Measurements from ENCODE around the gene RFX4. TPM values are rescaled to one million over a fixed set of nuclear protein-coding genes. Genes with fewer than 3 reads are reported as not detected.

Gene RFX4
- total and polyA plus RNA-seq, 3 donors from 2014 or later: 52.7 to 217 (median 86.4) TPM

GRCh38 chr12:106679574-106679973 is 96.8 kb downstream of the RFX4 start:
- intact Hi-C loops (cut with DNase I; ENCODE audit: low total_unique reads): no loop called here
- Histone ChIP-seq H3K9me3 (no peaks in the 10 kb centered on the region), H3K27ac (no peak overlapping the region), H3K4me1 (no peaks in the 10 kb centered on the region), H3K36me3 (ENCODE audit: low read depth, missing control alignments) (no peaks in the 10 kb centered on the region), H3K4me3 (no peak overlapping the region), H3K27me3 (no peaks in the 10 kb centered on the region)
- 79 to 88% methylated on average over 1 of the region's 1 CpG for WGBS, 2 donors
- TF ChIP-seq POLR2A (IDR thresholded peaks at IDR 0.05): no peak
- DNase-seq: no peak

GRCh38 chr12:106680280-106680679 is 97.5 kb downstream of the RFX4 start:
- Histone ChIP-seq H3K4me1 (no peaks in the 10 kb centered on the region), H3K27me3 (no peaks in the 10 kb centered on the region), H3K27ac (no peak overlapping the region), H3K9me3 (no peaks in the 10 kb centered on the region), H3K4me3 (no peak overlapping the region), H3K36me3 (ENCODE audit: low read depth, missing control alignments) (no peaks in the 10 kb centered on the region)
- TF ChIP-seq POLR2A (IDR thresholded peaks at IDR 0.05) (no peak), CTCF (IDR thresholded peaks at IDR 0.05) (no peak)
- intact Hi-C loops (cut with DNase I; ENCODE audit: low total_unique reads): no loop called here
- no peak for DNase-seq

- DNase-seq: no peak
Measured at GRCh38 chr12:106681210-106681609, 98.4 kb downstream of the RFX4 start.

GRCh38 chr12:106682594-106683234 is 99.9 kb downstream of the RFX4 start:
- intact Hi-C loops (cut with DNase I; ENCODE audit: low total_unique reads): no loop called here

More at GRCh38 chr12:106681210-106681609, 98.4 kb downstream of the RFX4 start:
- no peak for TF ChIP-seq POLR2A (IDR thresholded peaks at IDR 0.05)
- TF ChIP-seq CTCF (IDR thresholded peaks at IDR 0.05): no peak
- Histone ChIP-seq H3K4me3 (no peak overlapping the region), H3K27me3 (no peaks in the 10 kb centered on the region), H3K9me3 (no peaks in the 10 kb centered on the region), H3K36me3 (ENCODE audit: low read depth, missing control alignments) (no peaks in the 10 kb centered on the region), H3K27ac (no peak overlapping the region), H3K4me1 (no peaks in the 10 kb centered on the region)
- intact Hi-C loops (cut with DNase I; ENCODE audit: low total_unique reads): no loop called here
- 69 to 79% methylated on average over 3 of the region's 3 CpGs for WGBS, 2 donors

GRCh38 chr12:106684497-106684896 is 101.7 kb downstream of the RFX4 start:
- Histone ChIP-seq H3K4me3 (no peak overlapping the region), H3K36me3 (ENCODE audit: low read depth, missing control alignments) (no peaks in the 10 kb centered on the region), H3K9me3 (no peaks in the 10 kb centered on the region), H3K27ac (no peak overlapping the region), H3K27me3 (no peaks in the 10 kb centered on the region), H3K4me1 (no peaks in the 10 kb centered on the region)
- no peak for DNase-seq
- intact Hi-C loops (cut with DNase I; ENCODE audit: low total_unique reads): no loop called here
- whole genome bisulfite sequencing, 2 donors: 90 to 92% methylated on average over 7 of the region's 7 CpGs
- no peak for TF ChIP-seq CTCF (IDR thresholded peaks at IDR 0.05)
- TF ChIP-seq POLR2A (IDR thresholded peaks at IDR 0.05): no peak

More at GRCh38 chr12:106682594-106683234, 99.9 kb downstream of the RFX4 start:
- 67 to 76% methylated on average over 4 of the region's 4 CpGs for WGBS, 2 donors
- no peak for TF ChIP-seq CTCF (IDR thresholded peaks at IDR 0.05)
- TF ChIP-seq POLR2A (IDR thresholded peaks at IDR 0.05): no peak
- H3K27me3 ChIP-seq: no peaks in the 10 kb centered on the region
- no peak overlapping the region for H3K27ac ChIP-seq
- no peaks in the 10 kb centered on the region for H3K4me1 ChIP-seq
- H3K36me3 ChIP-seq (ENCODE audit: low read depth, missing control alignments): no peaks in the 10 kb centered on the region
- no peaks in the 10 kb centered on the region for H3K9me3 ChIP-seq
- H3K4me3 ChIP-seq: no peak overlapping the region
- no peak for DNase-seq

Measured in testis (tissue), 3 donors.